Measurements from ENCODE around the gene SREBF1. TPM values are rescaled to one million over a fixed set of nuclear protein-coding genes. Genes with fewer than 3 reads are reported as not detected.
A peak's percentile ranks its signal among the peaks of the same experiment; 100 is the strongest.

Gene SREBF1
- total and polyA plus RNA-seq, 4 donors, result 68.4 to 134 (median 80.7) TPM

- no peaks in the 10 kb centered on the region for H3K9me3 ChIP-seq (ENCODE audit: control insufficient read depth in 4 of 4, insufficient read depth in 3 of 4, low read length in 3 of 4)
- H3K36me3 ChIP-seq (ENCODE audit: control insufficient read depth in 4 of 4, insufficient read depth in 4 of 4, low read length in 4 of 4), result peaks cover 0 to 64% (median 3%) of the 10 kb centered on the region in 4 donors
- peaks cover 2 to 22% (median 5%) of the 10 kb centered on the region in 5 donors for H3K4me1 ChIP-seq (ENCODE audit: control insufficient read depth in 5 of 5, insufficient read depth in 5 of 5, low read length in 5 of 5)
- 91 to 93% methylated on average over 24 of the region's 24 CpGs for WGBS, 2 donors
- no peak overlapping the region for H3K27ac ChIP-seq (ENCODE audit: low read depth in 1 of 2, low read length in 1 of 2)
- DNase-seq, result no peak
- no peak overlapping the region for H3K4me3 ChIP-seq
- no peak for ATAC-seq (ENCODE audit: insufficient read depth, low FRiP score)
- H3K27me3 ChIP-seq (ENCODE audit: control insufficient read depth in 3 of 3, insufficient read depth in 3 of 3, low read length in 2 of 3), result no peaks in the 10 kb centered on the region
- TF ChIP-seq, protein P1, sequence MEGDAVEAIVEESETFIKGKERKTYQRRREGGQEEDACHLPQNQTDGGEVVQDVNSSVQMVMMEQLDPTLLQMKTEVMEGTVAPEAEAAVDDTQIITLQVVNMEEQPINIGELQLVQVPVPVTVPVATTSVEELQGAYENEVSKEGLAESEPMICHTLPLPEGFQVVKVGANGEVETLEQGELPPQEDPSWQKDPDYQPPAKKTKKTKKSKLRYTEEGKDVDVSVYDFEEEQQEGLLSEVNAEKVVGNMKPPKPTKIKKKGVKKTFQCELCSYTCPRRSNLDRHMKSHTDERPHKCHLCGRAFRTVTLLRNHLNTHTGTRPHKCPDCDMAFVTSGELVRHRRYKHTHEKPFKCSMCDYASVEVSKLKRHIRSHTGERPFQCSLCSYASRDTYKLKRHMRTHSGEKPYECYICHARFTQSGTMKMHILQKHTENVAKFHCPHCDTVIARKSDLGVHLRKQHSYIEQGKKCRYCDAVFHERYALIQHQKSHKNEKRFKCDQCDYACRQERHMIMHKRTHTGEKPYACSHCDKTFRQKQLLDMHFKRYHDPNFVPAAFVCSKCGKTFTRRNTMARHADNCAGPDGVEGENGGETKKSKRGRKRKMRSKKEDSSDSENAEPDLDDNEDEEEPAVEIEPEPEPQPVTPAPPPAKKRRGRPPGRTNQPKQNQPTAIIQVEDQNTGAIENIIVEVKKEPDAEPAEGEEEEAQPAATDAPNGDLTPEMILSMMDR (IDR thresholded peaks at IDR 0.05; ENCODE audit: control extremely low read depth, extremely low read depth), result no peak
- no peak overlapping the region for H3K9ac ChIP-seq (ENCODE audit: insufficient read depth in 1 of 2, low read length in 2 of 2)
Measured at GRCh38 chr17:17816831-17817551, 19.8 kb downstream of the SREBF1 start.

GRCh38 chr17:17816240-17816814 is 20.5 kb downstream of the SREBF1 start:
- peaks cover 3 to 19% (median 12%) of the 10 kb centered on the region in 5 donors for H3K4me1 ChIP-seq (ENCODE audit: control insufficient read depth in 5 of 5, insufficient read depth in 5 of 5, low read length in 5 of 5)
- ATAC-seq (ENCODE audit: insufficient read depth, low FRiP score) (no peak), DNase-seq (no peak)
- no peak overlapping the region for H3K4me3 ChIP-seq
- H3K36me3 ChIP-seq (ENCODE audit: control insufficient read depth in 4 of 4, insufficient read depth in 4 of 4, low read length in 4 of 4), result peaks cover 0 to 64% (median 3%) of the 10 kb centered on the region in 4 donors
- H3K27ac ChIP-seq (ENCODE audit: low read depth in 1 of 2, low read length in 1 of 2), result no peak overlapping the region
- TF ChIP-seq, protein P1 (IDR thresholded peaks at IDR 0.05; ENCODE audit: control extremely low read depth, extremely low read depth), result no peak
- no peaks in the 10 kb centered on the region for H3K27me3 ChIP-seq (ENCODE audit: control insufficient read depth in 3 of 3, insufficient read depth in 3 of 3, low read length in 2 of 3)
- WGBS, 2 donors, result 94 to 97% methylated on average over 20 to 22 of the region's 22 CpGs
- H3K9ac ChIP-seq (ENCODE audit: insufficient read depth in 1 of 2, low read length in 2 of 2), result no peak overlapping the region
- no peaks in the 10 kb centered on the region for H3K9me3 ChIP-seq (ENCODE audit: control insufficient read depth in 4 of 4, insufficient read depth in 3 of 4, low read length in 3 of 4)

DNA sequence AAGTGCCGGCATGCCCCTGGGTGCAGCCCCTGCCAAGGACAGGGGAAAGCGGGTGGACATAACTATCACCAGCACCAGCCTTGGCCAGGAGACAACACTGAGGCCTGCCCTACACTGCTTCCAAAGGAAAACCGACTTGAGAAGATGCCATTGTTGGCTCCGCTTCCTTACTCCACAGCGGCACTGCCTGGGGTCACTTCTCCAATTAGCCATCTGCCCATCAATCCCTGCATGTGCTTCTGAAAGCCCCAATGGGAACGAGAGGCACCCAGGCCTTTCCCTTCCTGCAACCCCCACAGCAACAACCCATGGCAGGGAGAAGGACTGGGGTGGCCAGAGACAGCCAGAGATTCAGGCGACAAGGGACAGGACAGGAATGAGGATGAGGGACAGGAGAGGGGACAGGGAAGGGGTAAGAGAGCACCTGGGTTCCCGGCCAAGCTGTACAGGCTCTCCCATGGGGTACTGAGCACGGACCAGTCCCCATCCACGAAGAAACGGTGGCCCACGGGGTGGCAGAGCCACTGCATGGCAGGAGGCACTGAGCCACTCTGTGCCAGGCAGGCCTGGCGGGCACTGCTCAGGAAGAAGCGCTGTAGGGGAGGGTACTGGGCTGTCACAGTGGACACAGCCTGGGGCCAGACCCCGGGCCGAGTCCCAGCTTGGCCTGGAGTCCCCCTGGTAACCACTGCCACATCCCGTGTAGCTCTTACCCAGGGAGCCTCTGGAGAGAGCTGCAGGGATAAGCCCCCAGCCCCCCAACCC is 21.2 kb downstream of the SREBF1 start:
- TF ChIP-seq, protein P1 (IDR thresholded peaks at IDR 0.05; ENCODE audit: control extremely low read depth, extremely low read depth), result no peak
- Histone ChIP-seq H3K4me1 (ENCODE audit: control insufficient read depth in 5 of 5, insufficient read depth in 5 of 5, low read length in 5 of 5) (peaks cover 3 to 20% (median 16%) of the 10 kb centered on the region in 5 donors), H3K4me3 (no peak overlapping the region), H3K36me3 (ENCODE audit: control insufficient read depth in 4 of 4, insufficient read depth in 4 of 4, low read length in 4 of 4) (peaks cover 0 to 67% (median 3%) of the 10 kb centered on the region in 4 donors), H3K9me3 (ENCODE audit: control insufficient read depth in 4 of 4, insufficient read depth in 3 of 4, low read length in 3 of 4) (no peaks in the 10 kb centered on the region), H3K27ac (ENCODE audit: low read depth in 1 of 2, low read length in 1 of 2) (peak overlapping the region in 1 of 2 donors; percentile 69), H3K27me3 (ENCODE audit: control insufficient read depth in 3 of 3, insufficient read depth in 3 of 3, low read length in 2 of 3) (no peaks in the 10 kb centered on the region), H3K9ac (ENCODE audit: insufficient read depth in 1 of 2, low read length in 2 of 2) (no peak overlapping the region)
- DNase-seq, result no peak
- no peak for ATAC-seq (ENCODE audit: insufficient read depth, low FRiP score)
- 87 to 94% methylated on average over 17 of the region's 17 CpGs for WGBS, 2 donors

All from lung (tissue), 12 donors.